GM12878 (cell line): ENCODE measurements around the gene ARHGAP45. TPM values are rescaled to one million over a fixed set of nuclear protein-coding genes. Genes with fewer than 3 reads are reported as not detected.

Experiments used
- ATAC-seq: fragments of 200-7000 bp; cut with Tn5 transposase; 3 replicates; pipeline ENCODE4 v1.9.1; 2020; ENCODE audit warnings: mild to moderate bottlenecking, moderate library complexity
- BruUV-seq: library from RNA; stranded (reverse); fragments of 400-500 nt; replicated peaks from 2 replicates; lab custom pipeline; 2021; lab: Mats Ljungman, UMichigan
- CTCF ChIA-PET: fragments of 300-600 bp; sonication (Branson Sonifier 250); formaldehyde crosslinking; extraction: SDS; loops from one replicate; lab custom pipeline; 2021; ENCODE audit warnings: inconsistent platforms; lab: Yijun Ruan, JAX
- POLR2A ChIA-PET: fragments of 350-600 bp; formaldehyde crosslinking; extraction: SDS; loops from one replicate; lab custom pipeline; 2021; ENCODE audit warnings: inconsistent platforms; lab: Charles Lee
- RAD21 ChIA-PET: fragments of 300-600 bp; sonication (Branson Sonifier 250); formaldehyde crosslinking; loops from one replicate; lab custom pipeline; 2023; ENCODE audit warnings: antibody characterized with exemption; ENCODE audit not compliant: unreplicated experiment; lab: Charles Lee
- SMC1A ChIA-PET: fragments of 300-600 bp; sonication (Branson Sonifier 250); formaldehyde crosslinking; loops from one replicate; lab custom pipeline; 2023; ENCODE audit not compliant: unreplicated experiment, uncharacterized antibody; lab: Charles Lee
- DNase-seq: peaks from one replicate; pipeline ENCODE4 v3.0.0-alpha.2; 2011; ENCODE audit warnings: low read depth, low spot score
- FAIRE-seq: peaks from 3 replicates; lab custom pipeline; 2011; peaks lifted over from hg19 to GRCh38; lab: Jason Lieb, UNC
- H2AFZ ChIP-seq: 2 replicates; pipeline ENCODE4 v1.6.0; 2011; ENCODE audit warnings: low read depth, low read length, control low read depth; ENCODE audit not compliant: control insufficient read depth
- H3K27ac ChIP-seq: 2 replicates; pipeline ENCODE4 v1.5.1; 2011; ENCODE audit warnings: control low read depth; ENCODE audit not compliant: control insufficient read depth, insufficient read depth
- H3K27me3 ChIP-seq, 2 experiments: replicated peaks in 1 of 2; 2 replicates each; pipeline versions ENCODE4 v1.6.0 to v1.6.1; 2011; ENCODE audit warnings: low read length in 1 of 2; ENCODE audit not compliant: control insufficient read depth in 2 of 2, insufficient read depth in 2 of 2
- H3K36me3 ChIP-seq, 2 experiments: 2 replicates each; pipeline ENCODE4 v1.5.1; 2011; ENCODE audit warnings: low read length in 1 of 2; ENCODE audit not compliant: control insufficient read depth in 2 of 2, insufficient read depth in 2 of 2
- H3K4me1 ChIP-seq: 2 replicates; pipeline ENCODE4 v1.6.1; 2011; ENCODE audit warnings: mild to moderate bottlenecking, low read length, moderate library complexity, mixed read lengths; ENCODE audit not compliant: control insufficient read depth, insufficient read depth
- H3K4me2 ChIP-seq: 2 replicates; pipeline ENCODE4 v1.6.0; 2011; ENCODE audit warnings: control low read depth; ENCODE audit not compliant: control insufficient read depth, insufficient read depth
- H3K4me3 ChIP-seq: fragments of 200-600 bp; sonication (generic); 2 replicates; pipeline ENCODE4 v1.5.1; 2016
- H3K79me2 ChIP-seq: 2 replicates; pipeline ENCODE4 v1.6.0; 2011; ENCODE audit warnings: low read length; ENCODE audit not compliant: control insufficient read depth, insufficient read depth
- H3K9ac ChIP-seq: 2 replicates; pipeline ENCODE4 v1.8.0; 2011; ENCODE audit warnings: low read length, control low read depth, mixed read lengths; ENCODE audit not compliant: control insufficient read depth, insufficient read depth
- H3K9me3 ChIP-seq: replicated peaks from 3 replicates; pipeline ENCODE4 v1.5.1; 2011; ENCODE audit warnings: mild to moderate bottlenecking, low read length; ENCODE audit not compliant: control insufficient read depth, insufficient read depth
- H4K20me1 ChIP-seq: 2 replicates; pipeline ENCODE4 v1.6.0; 2011; ENCODE audit not compliant: control insufficient read depth, insufficient read depth
- BACH1 ChIP-seq: fragments of 450-650 bp; IDR thresholded peaks from 2 replicates; pipeline ENCODE4 v1.6.1; 2017; ENCODE audit warnings: mild to moderate bottlenecking, borderline replicate concordance
- BHLHE40 ChIP-seq, 2 experiments: fragments of 450-650 bp in 1 of 2; IDR thresholded peaks; 2 replicates each; pipeline ENCODE4 v1.6.1; 2011 to 2017; ENCODE audit warnings: low read depth in 2 of 2, borderline replicate concordance in 1 of 2, improper control_type of control experiment in 1 of 2, low read length in 1 of 2, mild to moderate bottlenecking in 1 of 2
- CBX5 ChIP-seq: sonication (generic); IDR thresholded peaks from 2 replicates; pipeline ENCODE4 v1.6.1; 2016; ENCODE audit warnings: low read depth, moderate library complexity, mild to moderate bottlenecking, inconsistent platforms
- DPF2 ChIP-seq: fragments of 450-650 bp; IDR thresholded peaks from 2 replicates; pipeline ENCODE4 v1.6.1; 2017; ENCODE audit warnings: mild to moderate bottlenecking
- EP300 ChIP-seq, 2 experiments: fragments of 150-350 bp in 1 of 2; IDR thresholded peaks; 2 replicates each; pipeline ENCODE4 v1.6.1; 2011 to 2012; ENCODE audit warnings: low read depth in 2 of 2, low read length in 2 of 2, borderline replicate concordance in 1 of 2, improper control_type of control experiment in 1 of 2, inconsistent platforms in 1 of 2; ENCODE audit not compliant: control insufficient read depth in 1 of 2
- GATAD2B ChIP-seq: fragments of 450-650 bp; conservative IDR thresholded peaks from 2 replicates; pipeline ENCODE4 v1.6.1; 2017; ENCODE audit warnings: low read depth, mild to moderate bottlenecking, moderate library complexity
- HDAC2 ChIP-seq: fragments of 200-600 bp; sonication (generic); IDR thresholded peaks from 2 replicates; pipeline ENCODE4 v1.6.1; 2017
- IKZF1 ChIP-seq: fragments of 450-650 bp; conservative IDR thresholded peaks from 2 replicates; pipeline ENCODE4 v1.6.1; 2017; ENCODE audit warnings: antibody characterized with exemption, mild to moderate bottlenecking
- KAT2A ChIP-seq: conservative IDR thresholded peaks from 2 replicates; pipeline ENCODE4 v1.6.1; 2011; ENCODE audit warnings: low read depth, low read length; ENCODE audit not compliant: control insufficient read depth
- KLF5 ChIP-seq: fragments of 450-650 bp; IDR thresholded peaks from 2 replicates; pipeline ENCODE4 v1.6.1; 2014; ENCODE audit warnings: mild to moderate bottlenecking; ENCODE audit not compliant: partially characterized antibody
- MTA2 ChIP-seq: fragments of 450-650 bp; IDR thresholded peaks from 2 replicates; pipeline ENCODE4 v1.6.1; 2016; ENCODE audit warnings: low read depth, mild to moderate bottlenecking, moderate library complexity
- NRF1 ChIP-seq: conservative IDR thresholded peaks from 2 replicates; pipeline ENCODE4 v1.6.1; 2011; ENCODE audit warnings: mild to moderate bottlenecking, low read depth, low read length, improper control_type of control experiment
- SMARCA5 ChIP-seq: fragments of 450-650 bp; IDR thresholded peaks from 2 replicates; pipeline ENCODE4 v1.6.1; 2017; ENCODE audit warnings: mild to moderate bottlenecking
- SMC3 ChIP-seq: IDR thresholded peaks from 2 replicates; pipeline ENCODE4 v1.6.1; 2011; ENCODE audit warnings: low read length, improper control_type of control experiment, borderline replicate concordance
- STAT1 ChIP-seq: fragments of 450-650 bp; conservative IDR thresholded peaks from 2 replicates; pipeline ENCODE4 v1.6.1; 2014; ENCODE audit warnings: antibody characterized with exemption, mild to moderate bottlenecking
- STAT3 ChIP-seq: IDR thresholded peaks from 2 replicates; pipeline ENCODE4 v1.6.1; 2011; ENCODE audit warnings: low read depth, low read length, improper control_type of control experiment
- TCF12 ChIP-seq: IDR thresholded peaks from 2 replicates; pipeline ENCODE4 v1.6.1; 2011; ENCODE audit warnings: low read depth, mild to moderate bottlenecking, low read length
- TCF3 ChIP-seq: IDR thresholded peaks from 2 replicates; pipeline ENCODE4 v1.6.1; 2012; ENCODE audit warnings: low read depth, mild to moderate bottlenecking, low read length, borderline replicate concordance; ENCODE audit not compliant: insufficient read depth
- ZNF384 ChIP-seq: IDR thresholded peaks from 2 replicates; pipeline ENCODE4 v1.6.1; 2012; ENCODE audit warnings: low read depth, mild to moderate bottlenecking, low read length, improper control_type of control experiment, borderline replicate concordance
- WGBS: methylation state at CpG from one replicate; pipeline ENCODE4 v1.1.6; 2016; ENCODE audit warnings: low lambda C conversion rate; ENCODE audit not compliant: insufficient replicate concordance, insufficient coverage; ENCODE audit errors: missing lambda C conversion rate; 5-methylcytosine and 5-hydroxymethylcytosine counted together
- in situ Hi-C: fragments of 300-500 bp; cut with MboI; formaldehyde crosslinking; loops from 9 replicates; pipeline ENCODE4 v1.14.3; 2018; ENCODE audit warnings: mixed read lengths
- intact Hi-C: fragments of 100-400 bp; cut with micrococcal nuclease; formaldehyde crosslinking; loops from one replicate; pipeline ENCODE4 v1.14.2; 2022; ENCODE audit not compliant: unreplicated experiment
- polyA plus RNA-seq, 11 experiments: library from polyadenylated mRNA; depleted of rRNA in 4 of 11; unstranded in 6 of 11; stranded (reverse) in 5 of 11; fragments of >200 nt; fragmentation: Nextera tagmentation in 4 of 11; fragmentation: Illumina TruSeq in 1 of 11; extraction: Ambion mirVana in 4 of 11; extraction: Trizol in 1 of 11; gene quantifications; 1 replicate in 1 of 11; 2 replicates in 10 of 11; pipeline versions ENCODE4 v1.2.1 to v1.2.3, GENCODE V29; 2011 to 2016; ENCODE audit warnings: inconsistent platforms in 2 of 11, missing spikeins in 2 of 11, low read depth in 1 of 11
- total RNA-seq, 4 experiments: library from RNA; depleted of rRNA in 3 of 4; stranded (reverse); fragments of >200 nt in 3 of 4; fragmentation: Illumina TruSeq in 1 of 4; extraction: Trizol in 1 of 4; gene quantifications; 2 replicates each; pipeline versions ENCODE4 v1.2.1 to v1.2.3, GENCODE V29; 2013 to 2021
- TF ChIP-seq, protein P1 (sequence below): IDR thresholded peaks from 2 replicates; pipeline ENCODE4 v1.6.1; 2012; ENCODE audit warnings: low read depth, low read length, improper control_type of control experiment

ARHGAP45 gene
- total and polyA plus RNA-seq, 10 of the 15 experiments (the other 5 are each of a cell fraction or from before 2014, with no cell fraction given): 1.4 to 151 (median 59.9) TPM

DNA sequence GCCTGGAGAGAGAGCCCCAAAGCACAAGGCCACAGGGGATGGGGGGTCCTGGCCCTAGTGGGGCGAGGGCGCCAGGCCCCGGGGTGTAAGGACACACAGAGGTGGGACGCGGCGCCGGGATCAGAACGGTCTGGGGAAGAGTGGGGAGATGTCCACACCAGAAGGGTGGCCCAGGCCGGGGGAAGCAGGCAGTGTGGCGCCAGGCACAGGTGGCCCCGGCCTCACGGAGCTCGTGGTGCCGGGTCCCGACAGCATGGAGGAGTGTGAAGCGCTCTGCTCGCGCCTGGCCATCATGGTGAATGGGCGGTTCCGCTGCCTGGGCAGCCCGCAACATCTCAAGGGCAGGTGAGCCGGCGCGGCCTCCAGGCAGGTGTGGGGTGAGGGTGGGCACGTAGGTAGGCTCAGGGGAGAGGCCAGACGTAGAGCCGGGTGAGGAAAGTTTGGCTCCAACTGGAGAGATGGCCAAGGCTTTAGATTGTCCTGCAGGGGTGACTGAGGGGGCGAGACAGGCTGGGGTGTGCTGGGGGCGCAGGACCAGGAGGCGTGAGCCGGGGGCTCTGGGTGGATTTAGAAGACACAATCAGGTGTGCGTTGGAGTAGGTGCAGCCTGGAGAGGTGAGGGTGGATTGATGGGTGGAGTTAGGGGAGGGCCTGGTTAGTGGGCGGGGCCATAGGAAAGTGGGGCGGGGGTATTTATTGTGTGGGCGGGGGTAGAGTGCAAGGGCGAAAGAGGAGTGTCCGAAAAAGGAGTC lies 2.9 kb upstream of the ARHGAP45 start (continued):
- TF ChIP-seq, protein P1, sequence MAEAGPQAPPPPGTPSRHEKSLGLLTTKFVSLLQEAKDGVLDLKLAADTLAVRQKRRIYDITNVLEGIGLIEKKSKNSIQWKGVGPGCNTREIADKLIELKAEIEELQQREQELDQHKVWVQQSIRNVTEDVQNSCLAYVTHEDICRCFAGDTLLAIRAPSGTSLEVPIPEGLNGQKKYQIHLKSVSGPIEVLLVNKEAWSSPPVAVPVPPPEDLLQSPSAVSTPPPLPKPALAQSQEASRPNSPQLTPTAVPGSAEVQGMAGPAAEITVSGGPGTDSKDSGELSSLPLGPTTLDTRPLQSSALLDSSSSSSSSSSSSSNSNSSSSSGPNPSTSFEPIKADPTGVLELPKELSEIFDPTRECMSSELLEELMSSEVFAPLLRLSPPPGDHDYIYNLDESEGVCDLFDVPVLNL: no peak
- TF ChIP-seq EP300 (IDR thresholded peaks at IDR 0.05; ENCODE audit: borderline replicate concordance in 1 of 2, control insufficient read depth in 1 of 2, low read depth in 2 of 2, low read length in 2 of 2) (no peak), STAT3 (no peak)
- TF ChIP-seq, all 136 proteins: peak for 0

DNA sequence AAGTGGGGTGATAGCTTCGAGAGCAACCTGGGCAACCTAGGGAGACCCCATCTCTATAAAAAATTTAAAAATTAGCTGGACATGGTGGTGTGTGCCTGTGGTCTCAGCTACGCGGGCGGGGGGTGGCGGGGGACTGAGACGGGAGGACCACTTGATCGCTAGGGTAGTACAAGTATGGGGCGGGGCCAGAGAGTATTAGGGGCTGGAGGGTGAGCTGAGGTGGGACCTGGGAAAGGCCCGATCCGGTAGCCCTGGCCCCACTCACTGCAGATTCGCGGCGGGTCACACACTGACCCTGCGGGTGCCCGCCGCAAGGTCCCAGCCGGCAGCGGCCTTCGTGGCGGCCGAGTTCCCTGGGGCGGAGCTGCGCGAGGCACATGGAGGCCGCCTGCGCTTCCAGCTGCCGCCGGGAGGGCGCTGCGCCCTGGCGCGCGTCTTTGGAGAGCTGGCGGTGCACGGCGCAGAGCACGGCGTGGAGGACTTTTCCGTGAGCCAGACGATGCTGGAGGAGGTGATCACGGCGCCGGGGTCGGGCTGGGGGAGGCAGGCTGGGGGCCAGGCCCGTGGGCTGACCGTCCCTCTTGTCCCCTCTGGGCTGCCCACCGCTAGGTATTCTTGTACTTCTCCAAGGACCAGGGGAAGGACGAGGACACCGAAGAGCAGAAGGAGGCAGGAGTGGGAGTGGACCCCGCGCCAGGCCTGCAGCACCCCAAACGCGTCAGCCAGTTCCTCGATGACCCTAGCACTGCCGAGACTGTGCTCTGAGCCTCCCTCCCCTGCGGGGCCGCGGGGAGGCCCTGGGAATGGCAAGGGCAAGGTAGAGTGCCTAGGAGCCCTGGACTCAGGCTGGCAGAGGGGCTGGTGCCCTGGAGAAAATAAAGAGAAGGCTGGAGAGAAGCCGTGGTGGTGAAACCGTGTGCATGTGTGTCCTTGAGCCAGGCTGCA lies 2.0 kb upstream of the ARHGAP45 start:
- Histone ChIP-seq H3K4me2 (peak overlapping the region; percentile 59), H3K27ac (no peak overlapping the region), H2AFZ (peak overlapping the region; percentile 35), H3K79me2 (peaks cover 27% of the 10 kb centered on the region), H3K36me3 (peaks cover 0 to 3% of the 10 kb centered on the region in 2 experiments; a peak in 2 of 4 replicates), H4K20me1 (no peaks in the 10 kb centered on the region), H3K4me3 (no peak overlapping the region), H3K9me3 (no peaks in the 10 kb centered on the region), H3K9ac (no peak overlapping the region), H3K4me1 (peaks cover 17% of the 10 kb centered on the region), H3K27me3 (no peaks in the 10 kb centered on the region)
- peak; percentile 79 for FAIRE-seq
- POLR2A ChIA-PET: interaction anchor here (0.6 to 2.8 kb wide), 11 partner anchors 10 to 150 kb away, joined by 3 to 12 read pairs (median 4); no protein-coding TSS in a partner anchor
- CTCF ChIA-PET: interaction anchor here (0.7 to 2.2 kb wide), 11 partner anchors 11 to 129 kb away, joined by 3 to 11 read pairs (median 4); partner anchors contain the start of genes ABCA7 and RNU6-2
- peak; percentile 73 for ATAC-seq
- BruUV-seq: no TSS peak
- in situ Hi-C loops: no loop called here
- RAD21 ChIA-PET: interaction anchor here (0.6 to 1.4 kb wide), 11 partner anchors 12 to 69 kb away, joined by 3 to 6 read pairs (median 4); no protein-coding TSS in a partner anchor
- WGBS: 16% methylated on average over 48 of the region's 60 CpGs
- SMC1A ChIA-PET: interaction anchor here (1.0 to 2.3 kb wide), 5 partner anchors 11 to 48 kb away, joined by 3 to 11 read pairs (median 4); partner anchors contain the start of gene ABCA7
- DNase-seq: no peak
- intact Hi-C loops: no loop called here
- no peak for TF ChIP-seq ZNF384
- TF ChIP-seq KAT2A: no peak
- peak; percentile 72 for TF ChIP-seq TCF12
- TF ChIP-seq SMC3: peak; percentile 33; the same call in 1 of the 2 replicates
- TF ChIP-seq NRF1: 0 out of 2 replicates have a peak, but pooled peaks have one; percentile 33
- TF ChIP-seq HDAC2: peak; percentile 83; the same call in 1 of the 2 replicates
- no peak for TF ChIP-seq KLF5
- TF ChIP-seq STAT1: 0 out of 2 replicates have a peak, but pooled peaks have one; percentile 33
- no peak for TF ChIP-seq MTA2
- TF ChIP-seq CBX5: no peak
- 0 out of 2 replicates have a peak, but pooled peaks have one; percentile 11 for TF ChIP-seq BACH1
- peak; percentile 84 for TF ChIP-seq GATAD2B
- TF ChIP-seq IKZF1: peak; percentile 69
- TF ChIP-seq BHLHE40 (IDR thresholded peaks at IDR 0.05; ENCODE audit: borderline replicate concordance in 1 of 2, low read depth in 2 of 2, low read length in 1 of 2): peak; percentile 54 to 78; a peak in 3 of 4 replicates
- peak; percentile 88; the same call in 1 of the 2 replicates for TF ChIP-seq SMARCA5
- 0 out of 2 replicates have a peak, but pooled peaks have one; percentile 50 for TF ChIP-seq DPF2
- peak; percentile 81; the same call in 1 of the 2 replicates for TF ChIP-seq TCF3
